ENCODE measurements around the gene NPAT. TPM values are rescaled to one million over a fixed set of nuclear protein-coding genes. Genes with fewer than 3 reads are reported as not detected.
A peak's percentile ranks its signal among the peaks of the same experiment; 100 is the strongest.

NPAT gene
- total RNA-seq, 2 experiments from 2014 or later, result 25.4 to 28.9 TPM

DNA sequence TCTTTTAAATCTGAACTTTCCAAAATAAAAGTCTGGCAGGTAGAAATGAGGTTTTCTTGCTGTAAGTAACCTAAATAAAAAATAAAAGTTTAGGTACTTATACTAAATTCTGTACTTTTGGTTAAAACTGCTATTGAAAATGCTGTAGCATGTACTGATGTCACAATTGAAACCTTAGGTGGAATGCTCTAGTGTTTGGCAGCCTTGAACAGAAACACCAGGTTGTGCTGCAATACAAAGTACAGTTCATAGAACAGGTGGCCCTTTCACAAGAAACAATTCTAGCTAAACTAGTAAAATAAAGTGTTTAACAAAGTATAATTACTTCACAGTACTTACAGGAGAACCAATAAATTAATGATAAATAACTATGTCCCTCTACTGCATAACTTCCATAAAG, 25.1 kb downstream of the NPAT start:
- CTCF ChIA-PET, result interaction anchor here (1.0 to 1.8 kb wide), 3 partner anchors 10 to 25 kb away, joined by 3 to 4 read pairs (median 3); partner anchors contain the start of gene NPAT
- POLR2A ChIA-PET, result no interaction called here
- H3K4me1 Mint-ChIP-seq (ENCODE audit: low read depth), result peaks cover 71% of the 10 kb centered on the region

GRCh38 chr11:108196901-108197300, 25.5 kb downstream of the NPAT start:
- Histone ChIP-seq H3K27ac (ENCODE audit: low read depth in 1 of 2, low read length in 2 of 2) (no peak overlapping the region), H3K4me1 (ENCODE audit: insufficient read depth, low read length) (peaks cover 35% of the 10 kb centered on the region), H3K9me3 (ENCODE audit: control insufficient read depth in 1 of 2, insufficient read depth in 1 of 2, low read length in 2 of 2) (no peaks in the 10 kb centered on the region), H3K36me3 (ENCODE audit: insufficient read depth, low read length) (peaks cover 68% of the 10 kb centered on the region), H3K27me3 (ENCODE audit: control insufficient read depth in 1 of 2, insufficient read depth in 2 of 2, low read length in 2 of 2) (no peaks in the 10 kb centered on the region), H3K4me3 (ENCODE audit: low read length) (no peak overlapping the region)
- intact Hi-C loops (cut with DNase I, micrococcal nuclease), result no loop called here
- Mint-ChIP-seq H3K27me3 (no peaks in the 10 kb centered on the region), H3K4me1 (ENCODE audit: low read depth) (peaks cover 67% of the 10 kb centered on the region), H3K27ac (peak overlapping the region; percentile 57), H3K9me3 (no peaks in the 10 kb centered on the region), H3K36me3 (ENCODE audit: low read depth) (peaks cover 91% of the 10 kb centered on the region), H3K4me3 (no peak overlapping the region)
- no peak for DNase-seq
- ChIA-PET POLR2A (interaction anchor here (0.7 kb wide), 1 partner anchor 10 kb away, joined by 3 read pairs; no protein-coding TSS in a partner anchor), CTCF (interaction anchor here (1.0 to 1.8 kb wide), 3 partner anchors 10 to 25 kb away, joined by 3 to 4 read pairs (median 3); partner anchors contain the start of gene NPAT)
- TF ChIP-seq, protein P1, sequence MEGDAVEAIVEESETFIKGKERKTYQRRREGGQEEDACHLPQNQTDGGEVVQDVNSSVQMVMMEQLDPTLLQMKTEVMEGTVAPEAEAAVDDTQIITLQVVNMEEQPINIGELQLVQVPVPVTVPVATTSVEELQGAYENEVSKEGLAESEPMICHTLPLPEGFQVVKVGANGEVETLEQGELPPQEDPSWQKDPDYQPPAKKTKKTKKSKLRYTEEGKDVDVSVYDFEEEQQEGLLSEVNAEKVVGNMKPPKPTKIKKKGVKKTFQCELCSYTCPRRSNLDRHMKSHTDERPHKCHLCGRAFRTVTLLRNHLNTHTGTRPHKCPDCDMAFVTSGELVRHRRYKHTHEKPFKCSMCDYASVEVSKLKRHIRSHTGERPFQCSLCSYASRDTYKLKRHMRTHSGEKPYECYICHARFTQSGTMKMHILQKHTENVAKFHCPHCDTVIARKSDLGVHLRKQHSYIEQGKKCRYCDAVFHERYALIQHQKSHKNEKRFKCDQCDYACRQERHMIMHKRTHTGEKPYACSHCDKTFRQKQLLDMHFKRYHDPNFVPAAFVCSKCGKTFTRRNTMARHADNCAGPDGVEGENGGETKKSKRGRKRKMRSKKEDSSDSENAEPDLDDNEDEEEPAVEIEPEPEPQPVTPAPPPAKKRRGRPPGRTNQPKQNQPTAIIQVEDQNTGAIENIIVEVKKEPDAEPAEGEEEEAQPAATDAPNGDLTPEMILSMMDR (IDR thresholded peaks at IDR 0.05), result no peak
- no peak for ATAC-seq (ENCODE audit: poor library complexity)

More for the DNA sequence above, 25.1 kb downstream of the NPAT start:
- no peak overlapping the region for H3K4me3 ChIP-seq (ENCODE audit: low read length)
- no peaks in the 10 kb centered on the region for H3K9me3 ChIP-seq (ENCODE audit: control insufficient read depth in 1 of 2, insufficient read depth in 1 of 2, low read length in 2 of 2)
- H3K4me3 Mint-ChIP-seq, result no peak overlapping the region
- DNase-seq (peak in 1 of 14 experiments; percentile 10), ATAC-seq (ENCODE audit: poor library complexity) (peak; percentile 53)
- H3K9me3 Mint-ChIP-seq, result no peaks in the 10 kb centered on the region
- peaks cover 38% of the 10 kb centered on the region for H3K4me1 ChIP-seq (ENCODE audit: insufficient read depth, low read length)
- peaks cover 66% of the 10 kb centered on the region for H3K36me3 ChIP-seq (ENCODE audit: insufficient read depth, low read length)
- TF ChIP-seq, protein P1 (IDR thresholded peaks at IDR 0.05), result no peak
- no peak overlapping the region for H3K27ac ChIP-seq (ENCODE audit: low read depth in 1 of 2, low read length in 2 of 2)
- H3K27me3 ChIP-seq (ENCODE audit: control insufficient read depth in 1 of 2, insufficient read depth in 2 of 2, low read length in 2 of 2), result no peaks in the 10 kb centered on the region
- H3K36me3 Mint-ChIP-seq (ENCODE audit: low read depth), result peaks cover 89% of the 10 kb centered on the region
- no peaks in the 10 kb centered on the region for H3K27me3 Mint-ChIP-seq
- peak overlapping the region; percentile 57 for H3K27ac Mint-ChIP-seq
- intact Hi-C loops (cut with DNase I, micrococcal nuclease), result no loop called here

DNA sequence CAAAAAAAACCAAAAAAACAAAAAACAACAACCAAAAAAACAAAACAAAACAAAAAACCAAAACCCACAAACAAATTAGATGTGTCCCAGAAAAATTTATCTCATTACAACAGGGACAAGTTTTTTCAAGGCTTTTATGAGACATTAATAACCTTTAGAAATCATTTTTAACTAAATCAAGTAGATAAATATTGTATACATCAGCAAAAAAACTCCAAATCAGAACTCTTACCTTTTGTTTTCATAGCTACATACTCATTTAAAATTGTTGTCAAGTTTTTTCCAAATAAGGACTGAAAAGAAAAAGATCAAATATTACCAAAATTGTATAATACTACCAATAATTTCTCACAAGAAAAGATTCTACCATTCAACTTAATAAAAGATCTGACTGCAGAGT, 28.7 kb downstream of the NPAT start:
- Histone ChIP-seq H3K36me3 (ENCODE audit: insufficient read depth, low read length) (peaks cover 79% of the 10 kb centered on the region), H3K9me3 (ENCODE audit: control insufficient read depth in 1 of 2, insufficient read depth in 1 of 2, low read length in 2 of 2) (no peaks in the 10 kb centered on the region), H3K27me3 (ENCODE audit: control insufficient read depth in 1 of 2, insufficient read depth in 2 of 2, low read length in 2 of 2) (no peaks in the 10 kb centered on the region), H3K27ac (ENCODE audit: low read depth in 1 of 2, low read length in 2 of 2) (no peak overlapping the region), H3K4me1 (ENCODE audit: insufficient read depth, low read length) (peaks cover 5% of the 10 kb centered on the region), H3K4me3 (ENCODE audit: low read length) (no peak overlapping the region)
- H3K4me3 Mint-ChIP-seq, result no peak overlapping the region
- ATAC-seq (ENCODE audit: poor library complexity) (no peak), DNase-seq (no peak)
- intact Hi-C loops (cut with DNase I, micrococcal nuclease), result loop anchor here in 1 of 2 experiments (5.0 kb wide), 1 partner anchor 114 kb away; no protein-coding TSS in a partner anchor
- peaks cover 41% of the 10 kb centered on the region for H3K4me1 Mint-ChIP-seq (ENCODE audit: low read depth)
- peak overlapping the region; percentile 53 for H3K27ac Mint-ChIP-seq
- POLR2A ChIA-PET, result interaction anchor here (0.7 kb wide), 1 partner anchor 19 kb away, joined by 3 read pairs; no protein-coding TSS in a partner anchor
- peaks cover 91% of the 10 kb centered on the region for H3K36me3 Mint-ChIP-seq (ENCODE audit: low read depth)
- CTCF ChIA-PET, result interaction anchor here (0.7 to 1.3 kb wide), 2 partner anchors 10 to 29 kb away, joined by 3 read pairs; partner anchors contain the start of genes ATM and NPAT
- H3K9me3 Mint-ChIP-seq, result no peaks in the 10 kb centered on the region
- TF ChIP-seq, protein P1 (IDR thresholded peaks at IDR 0.05), result no peak
- H3K27me3 Mint-ChIP-seq, result no peaks in the 10 kb centered on the region

Data from CD4-positive, alpha-beta T cell (primary cell).